Mesodermal cell (in vitro differentiated cells): Measurements from ENCODE around the gene MND1.

Experiments used
- H3K27ac ChIP-seq: 2 replicates; pipeline ENCODE4 v1.7.0; 2013; ENCODE audit warnings: mild to moderate bottlenecking, low read depth, low read length, moderate library complexity; ENCODE audit not compliant: severe bottlenecking
- H3K36me3 ChIP-seq: 2 replicates; pipeline ENCODE4 v1.7.1; 2013; ENCODE audit warnings: mild to moderate bottlenecking, low read length, moderate library complexity; ENCODE audit not compliant: control insufficient read depth, insufficient read depth
- H3K4me1 ChIP-seq: one replicate; pipeline ENCODE4 v1.7.1; 2013; ENCODE audit warnings: mild to moderate bottlenecking, low read length; ENCODE audit not compliant: insufficient read depth, control insufficient read depth, poor library complexity, severe bottlenecking
- H3K4me3 ChIP-seq: 2 replicates; pipeline ENCODE4 v1.7.0; 2013; ENCODE audit warnings: low read length, control low read depth, mild to moderate bottlenecking; ENCODE audit not compliant: insufficient read depth, poor library complexity, severe bottlenecking; ENCODE audit errors: extremely low read depth
- H3K9me3 ChIP-seq: 2 replicates; pipeline ENCODE4 v1.7.1; 2013; ENCODE audit warnings: mild to moderate bottlenecking, low read length, moderate library complexity; ENCODE audit not compliant: control insufficient read depth
- WGBS, 2 experiments: methylation state at CpG; one replicate each; pipeline ENCODE4 v1.1.5; 2013; ENCODE audit warnings: missing lambda C conversion rate in 2 of 2; ENCODE audit not compliant: insufficient coverage in 2 of 2; 5-methylcytosine and 5-hydroxymethylcytosine counted together

MND1 gene

DNA sequence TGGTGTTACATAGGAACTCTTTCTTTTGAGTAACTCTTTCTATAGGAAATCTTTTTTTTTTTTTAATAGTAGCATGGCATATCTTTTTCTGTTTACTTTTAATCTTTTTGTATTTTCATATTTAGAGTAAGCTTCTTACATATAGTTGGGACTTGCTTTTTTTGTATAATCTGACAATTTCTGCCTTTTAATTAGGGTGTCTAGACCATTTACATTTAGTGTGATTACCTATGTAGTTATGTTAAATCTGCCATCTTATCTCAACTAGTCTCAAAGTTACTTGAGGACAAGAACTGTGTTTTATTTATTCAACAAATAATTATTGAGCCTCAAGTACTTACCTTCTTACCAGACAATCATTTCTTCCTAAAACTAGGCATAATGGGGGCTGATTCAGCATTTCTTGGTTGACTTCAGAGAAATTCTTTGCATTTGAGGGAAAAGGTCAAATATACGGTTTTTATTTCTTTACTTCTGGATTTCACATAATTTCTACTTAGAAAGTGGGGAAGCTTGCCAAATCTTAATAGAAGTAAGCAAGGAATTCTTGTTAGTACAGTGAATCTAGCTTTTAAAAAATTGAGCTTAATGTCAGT, 28.6 kb downstream of the MND1 start:
- no CpG with 5 or more reads among the region's 1 CpG for WGBS, 2 experiments
- peaks cover 31% of the 10 kb centered on the region for H3K36me3 ChIP-seq
- peaks cover 3% of the 10 kb centered on the region for H3K9me3 ChIP-seq
- H3K4me1 ChIP-seq, result no peaks in the 10 kb centered on the region
- H3K27ac ChIP-seq, result no peak overlapping the region
- no peak overlapping the region for H3K4me3 ChIP-seq

DNA sequence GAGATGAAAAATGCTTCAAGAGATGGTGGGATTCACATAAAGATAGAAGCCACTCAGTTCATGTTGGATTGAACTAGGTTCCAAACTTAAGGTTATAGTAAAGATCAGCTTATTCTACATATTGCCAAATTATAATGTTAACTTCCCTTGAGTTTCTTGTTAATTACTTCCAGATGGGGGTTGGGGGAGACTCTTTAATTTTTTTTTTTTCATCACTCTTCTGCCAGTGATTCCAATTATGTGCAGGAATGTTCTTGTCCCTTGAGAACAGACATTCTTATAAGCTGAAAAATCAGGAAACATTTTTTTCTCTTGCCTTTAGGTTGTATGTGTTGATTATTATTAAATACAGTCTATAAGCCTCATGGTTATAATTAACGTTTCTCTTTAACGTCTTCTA, 30.0 kb downstream of the MND1 start:
- 100% methylated on average over 2 of the region's 2 CpGs; no CpG with 5 or more reads in 1 of the 2 experiments for WGBS, 2 experiments
- Histone ChIP-seq H3K4me3 (no peak overlapping the region), H3K36me3 (peaks cover 28% of the 10 kb centered on the region), H3K27ac (no peak overlapping the region), H3K4me1 (no peaks in the 10 kb centered on the region), H3K9me3 (peaks cover 3% of the 10 kb centered on the region)

DNA sequence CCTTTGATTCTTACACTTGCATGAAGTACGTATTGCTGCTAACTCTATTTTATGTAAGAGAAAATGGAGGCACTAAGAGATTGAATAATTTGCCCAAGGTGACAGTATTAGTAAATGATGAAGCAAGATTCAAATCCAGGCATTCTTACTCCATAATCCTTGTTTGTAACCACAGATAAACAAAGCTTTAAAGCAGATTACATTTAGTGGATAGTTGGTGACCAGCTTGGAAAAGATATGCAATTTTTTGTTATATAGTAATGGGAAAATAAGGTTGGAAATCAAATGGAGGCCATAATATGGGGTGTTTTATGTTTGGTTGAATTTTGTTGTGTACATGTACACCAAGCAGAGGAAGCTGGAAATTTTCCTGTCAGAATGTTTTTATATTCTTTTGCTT, 30.8 kb downstream of the MND1 start:
- Histone ChIP-seq H3K27ac (no peak overlapping the region), H3K4me1 (no peaks in the 10 kb centered on the region), H3K9me3 (peaks cover 3% of the 10 kb centered on the region), H3K4me3 (no peak overlapping the region), H3K36me3 (peaks cover 19% of the 10 kb centered on the region)
- 88% methylated on average over 1 of the region's 1 CpG; no CpG with 5 or more reads in 1 of the 2 experiments for WGBS, 2 experiments

DNA sequence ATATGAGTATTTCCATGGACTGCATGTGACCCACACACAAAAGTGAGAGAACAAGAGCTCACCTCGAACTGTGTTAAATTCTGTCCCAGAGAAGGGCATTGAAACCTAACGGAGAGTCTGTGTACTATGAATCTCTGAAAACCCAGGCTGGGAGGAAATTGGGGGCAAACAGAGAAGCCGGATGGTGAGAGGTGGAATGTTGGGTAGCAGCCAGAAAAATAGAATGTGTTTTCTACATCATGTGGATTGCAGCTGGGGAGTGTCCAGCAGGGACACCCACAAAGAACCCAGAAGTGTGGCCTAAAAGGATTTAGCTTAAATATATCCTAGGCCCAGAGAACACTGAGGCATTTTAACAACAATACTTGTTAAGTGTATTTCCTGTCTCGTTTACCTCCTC, 38.6 kb downstream of the MND1 start:
- Histone ChIP-seq H3K27ac (no peak overlapping the region), H3K4me3 (no peak overlapping the region), H3K36me3 (no peaks in the 10 kb centered on the region), H3K4me1 (no peaks in the 10 kb centered on the region), H3K9me3 (no peaks in the 10 kb centered on the region)
- 73 to 98% methylated on average over 3 to 4 of the region's 4 CpGs for WGBS, 2 experiments

DNA sequence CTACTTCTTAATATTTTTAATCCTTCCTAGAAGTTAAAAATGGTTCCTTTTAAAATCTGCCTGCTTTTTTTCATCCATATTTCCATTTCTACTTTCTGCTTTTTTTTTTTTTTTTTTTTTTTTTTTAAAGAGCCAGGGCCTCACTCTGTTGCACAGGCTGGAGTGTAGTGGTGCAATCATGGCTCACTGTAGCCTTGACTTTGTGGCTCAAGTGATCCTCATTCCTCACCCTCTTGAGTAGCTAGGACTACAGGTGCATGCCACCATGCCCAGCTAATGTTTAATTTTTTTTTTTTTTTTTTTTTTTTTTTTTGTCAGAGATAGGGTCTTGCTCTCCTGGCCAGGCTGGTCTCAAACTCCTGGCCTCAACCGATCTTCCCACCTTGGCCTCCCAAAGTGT, 39.7 kb downstream of the MND1 start:
- WGBS, 2 experiments, result 80% methylated on average over 1 of the region's 1 CpG; no CpG with 5 or more reads in 1 of the 2 experiments
- Histone ChIP-seq H3K4me3 (no peak overlapping the region), H3K36me3 (no peaks in the 10 kb centered on the region)

DNA sequence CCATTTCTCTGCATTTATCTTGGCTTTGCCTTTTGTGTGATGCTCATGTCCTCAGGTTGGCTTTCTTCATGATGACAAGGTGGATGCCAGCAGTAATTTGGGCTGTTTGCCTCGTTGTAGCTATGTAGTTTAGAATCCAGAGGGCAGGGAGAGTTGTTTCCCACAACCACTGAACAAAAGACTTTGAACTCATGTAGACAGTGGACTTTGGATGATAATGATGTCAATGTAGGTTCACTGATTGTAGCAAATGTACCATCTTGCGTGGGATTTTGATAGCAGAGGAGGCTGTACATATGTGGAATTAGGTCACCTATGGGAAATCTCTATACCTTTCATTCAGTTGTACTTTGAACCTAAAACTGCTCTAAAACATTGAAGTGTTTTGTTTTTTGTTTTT, 41.3 kb downstream of the MND1 start:
- H3K4me1 ChIP-seq, result no peaks in the 10 kb centered on the region
- WGBS, 2 experiments, result 83 to 100% methylated on average over 1 of the region's 2 CpGs
- H3K27ac ChIP-seq, result no peak overlapping the region
- H3K36me3 ChIP-seq, result no peaks in the 10 kb centered on the region
- H3K4me3 ChIP-seq, result no peak overlapping the region
- H3K9me3 ChIP-seq, result no peaks in the 10 kb centered on the region

More for the DNA sequence above, 39.7 kb downstream of the MND1 start:
- Histone ChIP-seq H3K27ac (no peak overlapping the region), H3K9me3 (no peaks in the 10 kb centered on the region), H3K4me1 (no peaks in the 10 kb centered on the region)

DNA sequence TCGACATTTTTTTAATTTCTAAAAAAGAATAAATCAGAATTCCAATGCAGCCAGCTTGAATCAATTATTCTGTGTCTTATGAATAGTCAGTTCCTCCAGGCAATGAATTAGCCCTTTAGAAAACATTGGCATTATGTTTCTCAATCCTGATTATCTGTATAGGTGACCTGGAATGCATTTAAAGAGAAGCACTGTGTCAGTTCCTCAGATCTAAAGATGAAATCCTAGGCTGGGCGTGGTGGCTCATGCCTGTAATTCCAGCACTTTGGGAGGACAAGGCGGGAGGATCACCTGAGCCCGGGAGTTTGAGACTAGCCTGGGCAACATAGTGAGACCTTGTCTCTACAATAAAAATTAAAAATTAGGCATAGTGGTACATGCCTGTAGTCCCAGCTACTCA, 43.5 kb downstream of the MND1 start:
- H3K36me3 ChIP-seq, result no peaks in the 10 kb centered on the region
- no peak overlapping the region for H3K4me3 ChIP-seq
- 96 to 100% methylated on average over 1 to 3 of the region's 4 CpGs for WGBS, 2 experiments
- H3K4me1 ChIP-seq, result no peaks in the 10 kb centered on the region
- H3K9me3 ChIP-seq, result no peaks in the 10 kb centered on the region
- no peak overlapping the region for H3K27ac ChIP-seq

DNA sequence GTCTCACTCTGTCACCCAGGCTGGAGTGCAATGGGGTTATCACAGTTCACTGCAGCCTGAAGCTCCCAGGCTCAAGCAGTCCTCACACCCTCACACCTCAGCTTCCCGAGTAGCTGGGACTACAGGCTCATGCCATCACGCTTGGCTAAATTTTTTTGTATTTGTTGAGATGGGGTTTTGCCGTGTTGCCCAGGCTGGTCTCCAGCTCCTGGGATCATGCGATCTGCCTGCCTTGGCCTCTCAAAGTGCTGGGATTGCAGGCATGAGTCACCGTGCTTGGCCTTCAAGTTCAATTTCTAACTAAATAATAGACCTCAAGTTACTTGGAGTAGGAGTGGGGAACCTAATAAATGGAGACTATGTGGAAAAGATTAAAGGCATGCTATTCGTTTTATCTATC, 48.9 kb downstream of the MND1 start:
- Histone ChIP-seq H3K4me1 (no peaks in the 10 kb centered on the region), H3K27ac (no peak overlapping the region), H3K4me3 (no peak overlapping the region), H3K9me3 (no peaks in the 10 kb centered on the region), H3K36me3 (no peaks in the 10 kb centered on the region)
- no CpG with 5 or more reads among the region's 6 CpGs for WGBS, 2 experiments

DNA sequence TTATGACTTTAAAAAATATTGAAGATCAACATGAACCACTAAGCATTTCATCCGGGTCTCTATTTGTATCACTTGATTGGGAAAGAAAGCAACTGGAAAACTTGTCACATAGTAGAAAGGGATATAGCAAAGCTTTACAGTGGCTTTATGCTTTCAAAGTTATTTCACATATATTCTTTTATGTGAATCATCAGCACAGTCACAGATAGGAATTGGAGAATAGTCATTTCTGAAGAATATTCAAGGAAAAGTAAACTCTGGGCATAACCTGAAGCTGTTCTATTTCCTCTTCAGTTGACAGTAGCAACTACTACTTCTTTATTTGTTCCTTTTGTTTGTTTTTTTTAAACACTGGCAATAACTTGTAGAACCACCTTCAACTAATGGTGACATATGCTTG, 50.5 kb downstream of the MND1 start:
- no peaks in the 10 kb centered on the region for H3K36me3 ChIP-seq
- H3K9me3 ChIP-seq, result no peaks in the 10 kb centered on the region
- no peak overlapping the region for H3K4me3 ChIP-seq
- WGBS, 2 experiments, result no CpG with 5 or more reads among the region's 1 CpG
- no peaks in the 10 kb centered on the region for H3K4me1 ChIP-seq
- H3K27ac ChIP-seq, result no peak overlapping the region

DNA sequence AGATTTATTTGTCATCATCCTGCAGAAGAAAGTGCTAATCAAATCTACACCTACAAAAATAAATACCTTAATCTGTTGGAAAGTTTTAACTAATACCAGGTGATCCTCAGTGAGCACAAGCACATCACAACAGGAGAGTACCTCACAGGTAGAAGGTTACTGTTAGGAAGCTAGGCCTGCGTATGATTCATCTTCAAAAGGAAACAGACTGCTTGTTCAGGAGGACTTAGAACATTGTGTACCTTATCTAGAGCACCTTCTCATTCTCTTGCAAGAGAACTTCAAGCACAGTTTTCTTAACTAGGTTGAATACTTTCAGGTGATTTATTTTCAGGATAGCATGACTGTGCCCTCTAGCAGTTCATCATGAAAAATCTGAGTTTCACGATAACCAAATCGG, 54.2 kb downstream of the MND1 start:
- H3K4me3 ChIP-seq, result no peak overlapping the region
- peaks cover 9% of the 10 kb centered on the region for H3K36me3 ChIP-seq
- no peaks in the 10 kb centered on the region for H3K9me3 ChIP-seq
- 87 to 100% methylated on average over 2 to 3 of the region's 3 CpGs for WGBS, 2 experiments
- H3K4me1 ChIP-seq, result no peaks in the 10 kb centered on the region
- no peak overlapping the region for H3K27ac ChIP-seq

DNA sequence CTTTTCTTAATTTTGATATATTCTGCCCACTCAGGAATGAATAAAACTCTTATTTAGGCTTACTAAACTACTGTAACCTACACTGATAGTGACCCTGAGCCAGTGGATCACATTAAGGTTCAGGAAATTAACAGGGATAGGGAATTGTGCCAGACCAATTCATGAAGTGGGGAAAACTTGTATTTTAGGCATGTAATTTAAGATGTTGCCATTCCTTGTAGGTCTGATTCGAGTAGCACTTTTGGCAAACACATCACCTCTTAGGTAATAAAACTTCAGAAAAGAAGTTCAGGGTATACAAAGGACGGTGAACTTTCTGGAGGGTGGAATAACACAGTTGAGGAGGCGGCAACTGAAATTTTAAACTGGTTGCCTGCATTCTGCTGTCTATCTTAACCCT, 54.9 kb downstream of the MND1 start:
- peaks cover 9% of the 10 kb centered on the region for H3K36me3 ChIP-seq

More for the DNA sequence above, 54.9 kb downstream of the MND1 start:
- no peaks in the 10 kb centered on the region for H3K4me1 ChIP-seq
- H3K4me3 ChIP-seq, result no peak overlapping the region
- 100% methylated on average over 1 of the region's 3 CpGs for WGBS, 2 experiments
- no peak overlapping the region for H3K27ac ChIP-seq
- H3K9me3 ChIP-seq, result no peaks in the 10 kb centered on the region
